ENCODE measurements around the gene CERT1. TPM values are rescaled to one million over a fixed set of nuclear protein-coding genes. Genes with fewer than 3 reads are reported as not detected.

CERT1 gene
- total and polyA plus RNA-seq, 9 of the 15 experiments (the other 6 are each of a cell fraction or from before 2014, with no cell fraction given) = 3.4 to 24.7 (median 9.8) TPM

GRCh38 chr5:75511435-75512382, at the start of gene CERT1, which contains the start of gene POLK (continued):
- TF ChIP-seq ZNF639 (CRISPR knock-in tag; conservative IDR thresholded peaks at IDR 0.05 in 1 of 2, IDR thresholded peaks at IDR 0.05 in 1 of 2) (peak in 1 of 2 experiments; percentile 87; a peak in 2 of 4 replicates), ELF4 (CRISPR knock-in tag; IDR thresholded peaks at IDR 0.05) (0 out of 2 replicates have a peak, but pooled peaks have one; percentile 58), WHSC1 (IDR thresholded peaks at IDR 0.05; ENCODE audit: low read length) (no peak), E2F4 (CRISPR knock-in tag; IDR thresholded peaks at IDR 0.05; ENCODE audit: low read depth) (no peak), HNRNPLL (IDR thresholded peaks at IDR 0.05; ENCODE audit: low read depth, low read length, poor library complexity, severe bottlenecking) (peak; percentile 47), ETS1 (conservative IDR thresholded peaks at IDR 0.05; ENCODE audit: control insufficient read depth, low read depth, low read length) (peak; percentile 95), MTA1 (IDR thresholded peaks at IDR 0.05; ENCODE audit: borderline replicate concordance) (no peak), PCBP1 (IDR thresholded peaks at IDR 0.05; ENCODE audit: low read depth, low read length, poor library complexity, severe bottlenecking) (peak; percentile 66), ATF3 (IDR thresholded peaks at IDR 0.05) (no peak), ATF3 (CRISPR knock-in tag; conservative IDR thresholded peaks at IDR 0.05) (no peak), ZC3H11A (IDR thresholded peaks at IDR 0.05; ENCODE audit: low read depth, low read length) (no peak), CGGBP1 (CRISPR knock-in tag; IDR thresholded peaks at IDR 0.05) (no peak), CUX1 (CRISPR knock-in tag; IDR thresholded peaks at IDR 0.05) (no peak), SMARCB1 (IDR thresholded peaks at IDR 0.05; ENCODE audit: insufficient read length, low read depth) (no peak), IFI16 (CRISPR knock-in tag; IDR thresholded peaks at IDR 0.05) (no peak)
